GM12878 (cell line): Measurements from ENCODE around the gene C14orf119. TPM values are rescaled to one million over a fixed set of nuclear protein-coding genes. Genes with fewer than 3 reads are reported as not detected.
A peak's percentile ranks its signal among the peaks of the same experiment; 100 is the strongest.

Experiments used
- CBX5 ChIP-seq: sonication (generic); IDR thresholded peaks from 2 replicates; pipeline ENCODE4 v1.6.1; 2016; ENCODE audit warnings: low read depth, moderate library complexity, mild to moderate bottlenecking, inconsistent platforms
- E4F1 ChIP-seq: fragments of 450-650 bp; IDR thresholded peaks from 2 replicates; pipeline ENCODE4 v1.6.1; 2018; ENCODE audit warnings: borderline replicate concordance, mild to moderate bottlenecking; ENCODE audit not compliant: partially characterized antibody
- ETV6 ChIP-seq, 2 experiments: fragments of 450-650 bp in 1 of 2; IDR thresholded peaks in 1 of 2; conservative IDR thresholded peaks in 1 of 2; 2 replicates each; pipeline ENCODE4 v1.6.1; 2014; ENCODE audit warnings: antibody characterized with exemption in 1 of 2, borderline replicate concordance in 1 of 2, low read depth in 1 of 2, mild to moderate bottlenecking in 1 of 2, moderate library complexity in 1 of 2
- HDGF ChIP-seq: fragments of 450-650 bp; IDR thresholded peaks from 2 replicates; pipeline ENCODE4 v1.6.1; 2016; ENCODE audit warnings: antibody characterized with exemption
- IKZF2 ChIP-seq, 2 experiments: fragments of 450-650 bp; IDR thresholded peaks; 2 replicates each; pipeline ENCODE4 v1.6.1; 2017; ENCODE audit warnings: mild to moderate bottlenecking in 2 of 2, moderate library complexity in 2 of 2
- IRF3 ChIP-seq: fragments of 450-650 bp; IDR thresholded peaks from 2 replicates; pipeline ENCODE4 v1.6.1; 2014; ENCODE audit warnings: mild to moderate bottlenecking
- JUNB ChIP-seq: IDR thresholded peaks from 2 replicates; pipeline ENCODE4 v1.6.1; 2016; ENCODE audit warnings: antibody characterized with exemption, mild to moderate bottlenecking
- MXI1 ChIP-seq: fragments of 150-350 bp; IDR thresholded peaks from 2 replicates; pipeline ENCODE4 v1.6.1; 2011; ENCODE audit warnings: low read depth, mild to moderate bottlenecking, inconsistent platforms, low read length, improper control_type of control experiment
- MYC ChIP-seq: IDR thresholded peaks from 2 replicates; pipeline ENCODE4 v1.6.1; 2011; ENCODE audit warnings: mild to moderate bottlenecking, low read length, moderate library complexity, inconsistent platforms; ENCODE audit not compliant: insufficient read depth, insufficient replicate concordance, insufficient read length, severe bottlenecking
- PML ChIP-seq: IDR thresholded peaks from 2 replicates; pipeline ENCODE4 v1.6.1; 2012; ENCODE audit warnings: low read length, inconsistent platforms
- RUNX3 ChIP-seq: IDR thresholded peaks from 2 replicates; pipeline ENCODE4 v1.6.1; 2012; ENCODE audit warnings: low read length, inconsistent platforms
- SIN3A ChIP-seq: IDR thresholded peaks from 2 replicates; pipeline ENCODE4 v1.6.1; 2012; ENCODE audit warnings: low read depth, low read length, improper control_type of control experiment
- SREBF2 ChIP-seq: IDR thresholded peaks from 2 replicates; pipeline ENCODE4 v1.6.1; 2012; ENCODE audit warnings: mild to moderate bottlenecking, low read length
- SUPT20H ChIP-seq: IDR thresholded peaks from 2 replicates; pipeline ENCODE4 v1.6.1; 2011; ENCODE audit warnings: low read depth, mild to moderate bottlenecking, low read length, moderate library complexity, borderline replicate concordance; ENCODE audit not compliant: control insufficient read depth
- SUZ12 ChIP-seq: fragments of 200-600 bp; sonication (generic); IDR thresholded peaks from one replicate; pipeline ENCODE4 v1.6.1; 2018; ENCODE audit warnings: antibody characterized with exemption, mild to moderate bottlenecking; ENCODE audit not compliant: unreplicated experiment
- TAF1 ChIP-seq: IDR thresholded peaks from 2 replicates; pipeline ENCODE4 v1.6.1; 2011; ENCODE audit warnings: mild to moderate bottlenecking, low read depth, low read length, borderline replicate concordance
- polyA plus RNA-seq, 11 experiments: library from polyadenylated mRNA; depleted of rRNA in 4 of 11; unstranded in 6 of 11; stranded (reverse) in 5 of 11; fragments of >200 nt; fragmentation: Nextera tagmentation in 4 of 11; fragmentation: Illumina TruSeq in 1 of 11; extraction: Ambion mirVana in 4 of 11; extraction: Trizol in 1 of 11; gene quantifications; 1 replicate in 1 of 11; 2 replicates in 10 of 11; pipeline versions ENCODE4 v1.2.1 to v1.2.3, GENCODE V29; 2011 to 2016; ENCODE audit warnings: inconsistent platforms in 2 of 11, missing spikeins in 2 of 11, low read depth in 1 of 11
- total RNA-seq, 4 experiments: library from RNA; depleted of rRNA in 3 of 4; stranded (reverse); fragments of >200 nt in 3 of 4; fragmentation: Illumina TruSeq in 1 of 4; extraction: Trizol in 1 of 4; gene quantifications; 2 replicates each; pipeline versions ENCODE4 v1.2.1 to v1.2.3, GENCODE V29; 2013 to 2021
- TF ChIP-seq, protein P1 (sequence below): IDR thresholded peaks from 2 replicates; pipeline ENCODE4 v1.6.1; 2011; ENCODE audit warnings: borderline replicate concordance, low read depth, mild to moderate bottlenecking, moderate library complexity, mixed read lengths, low read length; ENCODE audit not compliant: insufficient read depth; ENCODE audit errors: extremely low read length
- TF ChIP-seq, protein P2 (sequence below): IDR thresholded peaks from 2 replicates; pipeline ENCODE4 v1.6.1; 2011; ENCODE audit warnings: low read depth, low read length, improper control_type of control experiment, borderline replicate concordance
- TF ChIP-seq, protein P3 (sequence below): fragments of 450-650 bp; IDR thresholded peaks from 2 replicates; pipeline ENCODE4 v1.6.1; 2017; ENCODE audit warnings: mild to moderate bottlenecking, moderate library complexity

C14orf119 gene
- total and polyA plus RNA-seq, 10 of the 15 experiments (the other 5 are each of a cell fraction or from before 2014, with no cell fraction given), result 32.3 to 228 (median 57.6) TPM

DNA sequence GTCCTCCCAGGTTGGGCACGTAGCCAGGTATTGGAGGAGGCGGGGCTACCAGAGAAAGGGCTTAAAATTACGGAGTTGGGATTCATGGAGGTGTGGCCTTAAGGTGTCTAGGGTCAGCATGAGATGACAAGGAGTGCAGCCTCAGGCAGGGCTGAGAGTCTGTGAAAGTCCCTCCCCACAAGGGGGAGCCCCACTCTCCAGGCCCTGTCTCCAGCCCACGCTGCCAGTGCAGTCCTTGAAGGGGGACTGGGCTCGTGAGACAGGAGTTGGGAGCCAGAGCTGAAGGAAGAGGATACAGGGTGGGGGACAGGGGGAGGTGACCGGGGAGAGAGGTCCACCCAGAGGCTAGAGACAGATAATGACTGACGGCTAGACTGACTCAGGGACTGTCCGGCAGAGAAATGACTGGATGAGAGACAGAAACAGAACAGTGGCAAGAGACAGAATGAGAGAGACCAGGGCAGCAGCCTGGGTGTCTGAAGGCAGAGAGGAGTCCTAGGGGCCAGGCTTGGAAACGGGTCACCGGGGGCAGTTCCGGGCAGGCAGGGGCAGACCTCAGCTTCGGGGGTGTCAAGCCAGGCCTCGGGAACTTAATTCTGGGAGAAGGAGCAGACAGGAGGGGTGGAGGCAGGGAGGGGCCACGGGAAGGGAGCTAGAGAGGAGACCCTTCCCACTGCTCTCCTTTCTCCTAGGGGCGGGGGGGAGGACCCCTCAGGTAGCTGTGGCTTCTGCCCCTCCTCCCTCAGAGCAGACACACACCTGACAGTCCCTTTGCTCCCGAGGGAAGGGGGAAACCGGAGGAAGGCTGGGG is 39.0 kb upstream of the C14orf119 start (continued):
- TF ChIP-seq MXI1 (no peak; the same call in 1 of the 2 replicates), SUPT20H (no peak), IRF3 (no peak), TAF1 (no peak), JUNB (no peak), IKZF2 (IDR thresholded peaks at IDR 0.05) (no peak; a peak in 2 of 4 replicates), CBX5 (no peak), RUNX3 (peak; percentile 46; the same call in 1 of the 2 replicates), HDGF (peak; percentile 72; the same call in 1 of the 2 replicates), SUZ12 (no peak), E4F1 (no peak), MYC (no peak), ETV6 (conservative IDR thresholded peaks at IDR 0.05 in 1 of 2, IDR thresholded peaks at IDR 0.05 in 1 of 2; ENCODE audit: borderline replicate concordance in 1 of 2, low read depth in 1 of 2) (no peak), SREBF2 (no peak), SIN3A (0 out of 2 replicates have a peak, but pooled peaks have one; percentile 26), PML (no peak)
- TF ChIP-seq, protein P1, sequence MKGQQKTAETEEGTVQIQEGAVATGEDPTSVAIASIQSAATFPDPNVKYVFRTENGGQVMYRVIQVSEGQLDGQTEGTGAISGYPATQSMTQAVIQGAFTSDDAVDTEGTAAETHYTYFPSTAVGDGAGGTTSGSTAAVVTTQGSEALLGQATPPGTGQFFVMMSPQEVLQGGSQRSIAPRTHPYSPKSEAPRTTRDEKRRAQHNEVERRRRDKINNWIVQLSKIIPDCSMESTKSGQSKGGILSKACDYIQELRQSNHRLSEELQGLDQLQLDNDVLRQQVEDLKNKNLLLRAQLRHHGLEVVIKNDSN, result no peak
- TF ChIP-seq, protein P2, sequence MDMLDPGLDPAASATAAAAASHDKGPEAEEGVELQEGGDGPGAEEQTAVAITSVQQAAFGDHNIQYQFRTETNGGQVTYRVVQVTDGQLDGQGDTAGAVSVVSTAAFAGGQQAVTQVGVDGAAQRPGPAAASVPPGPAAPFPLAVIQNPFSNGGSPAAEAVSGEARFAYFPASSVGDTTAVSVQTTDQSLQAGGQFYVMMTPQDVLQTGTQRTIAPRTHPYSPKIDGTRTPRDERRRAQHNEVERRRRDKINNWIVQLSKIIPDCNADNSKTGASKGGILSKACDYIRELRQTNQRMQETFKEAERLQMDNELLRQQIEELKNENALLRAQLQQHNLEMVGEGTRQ, result no peak
- TF ChIP-seq, protein P3, sequence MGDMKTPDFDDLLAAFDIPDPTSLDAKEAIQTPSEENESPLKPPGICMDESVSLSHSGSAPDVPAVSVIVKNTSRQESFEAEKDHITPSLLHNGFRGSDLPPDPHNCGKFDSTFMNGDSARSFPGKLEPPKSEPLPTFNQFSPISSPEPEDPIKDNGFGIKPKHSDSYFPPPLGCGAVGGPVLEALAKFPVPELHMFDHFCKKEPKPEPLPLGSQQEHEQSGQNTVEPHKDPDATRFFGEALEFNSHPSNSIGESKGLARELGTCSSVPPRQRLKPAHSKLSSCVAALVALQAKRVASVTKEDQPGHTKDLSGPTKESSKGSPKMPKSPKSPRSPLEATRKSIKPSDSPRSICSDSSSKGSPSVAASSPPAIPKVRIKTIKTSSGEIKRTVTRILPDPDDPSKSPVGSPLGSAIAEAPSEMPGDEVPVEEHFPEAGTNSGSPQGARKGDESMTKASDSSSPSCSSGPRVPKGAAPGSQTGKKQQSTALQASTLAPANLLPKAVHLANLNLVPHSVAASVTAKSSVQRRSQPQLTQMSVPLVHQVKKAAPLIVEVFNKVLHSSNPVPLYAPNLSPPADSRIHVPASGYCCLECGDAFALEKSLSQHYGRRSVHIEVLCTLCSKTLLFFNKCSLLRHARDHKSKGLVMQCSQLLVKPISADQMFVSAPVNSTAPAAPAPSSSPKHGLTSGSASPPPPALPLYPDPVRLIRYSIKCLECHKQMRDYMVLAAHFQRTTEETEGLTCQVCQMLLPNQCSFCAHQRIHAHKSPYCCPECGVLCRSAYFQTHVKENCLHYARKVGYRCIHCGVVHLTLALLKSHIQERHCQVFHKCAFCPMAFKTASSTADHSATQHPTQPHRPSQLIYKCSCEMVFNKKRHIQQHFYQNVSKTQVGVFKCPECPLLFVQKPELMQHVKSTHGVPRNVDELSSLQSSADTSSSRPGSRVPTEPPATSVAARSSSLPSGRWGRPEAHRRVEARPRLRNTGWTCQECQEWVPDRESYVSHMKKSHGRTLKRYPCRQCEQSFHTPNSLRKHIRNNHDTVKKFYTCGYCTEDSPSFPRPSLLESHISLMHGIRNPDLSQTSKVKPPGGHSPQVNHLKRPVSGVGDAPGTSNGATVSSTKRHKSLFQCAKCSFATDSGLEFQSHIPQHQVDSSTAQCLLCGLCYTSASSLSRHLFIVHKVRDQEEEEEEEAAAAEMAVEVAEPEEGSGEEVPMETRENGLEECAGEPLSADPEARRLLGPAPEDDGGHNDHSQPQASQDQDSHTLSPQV, result no peak
